CD4-positive, alpha-beta memory T cell (primary cell): Measurements from ENCODE around the gene POM121C. TPM values are rescaled to one million over a fixed set of nuclear protein-coding genes. Genes with fewer than 3 reads are reported as not detected.
A peak's percentile ranks its signal among the peaks of the same experiment; 100 is the strongest.
"Not testable (repeated sequence)": the region's sequence is repeated elsewhere in the genome, so short reads cannot be mapped to it uniquely, and the experiment has no call there.

Experiments used
- CTCF ChIA-PET: fragments of 350-600 bp; sonication (Branson Sonifier 250); formaldehyde crosslinking; loops from one replicate; lab custom pipeline; 2021; ENCODE audit warnings: inconsistent platforms; ENCODE audit not compliant: partially characterized antibody; lab: Charles Lee
- POLR2A ChIA-PET: fragments of 350-600 bp; sonication (Branson Sonifier 250); formaldehyde crosslinking; loops from one replicate; lab custom pipeline; 2021; ENCODE audit not compliant: partially characterized antibody; lab: Charles Lee
- DNase-seq, 5 donors: peaks; one replicate each; pipeline versions ENCODE4 v3.0.0 to v3.0.0-alpha.2; 2020 to 2022; ENCODE audit warnings: mixed read lengths in 1 of 5
- H3K27ac ChIP-seq: one replicate; pipeline ENCODE4 v1.7.0; 2013; ENCODE audit warnings: low read depth, low read length
- H3K27me3 ChIP-seq: 2 replicates; pipeline ENCODE4 v1.7.0; 2013; ENCODE audit warnings: mild to moderate bottlenecking, low read length, moderate library complexity; ENCODE audit not compliant: insufficient read depth
- H3K36me3 ChIP-seq: 2 replicates; pipeline ENCODE4 v1.7.0; 2013; ENCODE audit warnings: mild to moderate bottlenecking, low read length, moderate library complexity; ENCODE audit not compliant: insufficient read depth
- H3K4me1 ChIP-seq: 2 replicates; pipeline ENCODE4 v1.7.0; 2013; ENCODE audit warnings: mild to moderate bottlenecking, low read length, moderate library complexity; ENCODE audit not compliant: insufficient read depth
- H3K4me3 ChIP-seq, 2 donors: one replicate each; pipeline ENCODE4 v1.7.0; 2013; ENCODE audit warnings: low read length in 2 of 2, mild to moderate bottlenecking in 1 of 2
- H3K9me3 ChIP-seq, 2 donors: one replicate each; pipeline ENCODE4 v1.7.0; 2013; ENCODE audit warnings: low read length in 2 of 2, control low read depth in 1 of 2; ENCODE audit not compliant: control insufficient read depth in 1 of 2
- H3K27ac Mint-ChIP-seq, 7 donors: one replicate each; pipeline ENCODE4 v1.8.0; 2020 to 2021; ENCODE audit warnings: mixed read lengths in 7 of 7, mild to moderate bottlenecking in 6 of 7, inconsistent platforms in 3 of 7, moderate library complexity in 3 of 7
- H3K27me3 Mint-ChIP-seq, 2 donors: one replicate each; pipeline ENCODE4 v1.8.0; 2020 to 2021; ENCODE audit warnings: mixed read lengths in 2 of 2
- H3K36me3 Mint-ChIP-seq, 2 donors: one replicate each; pipeline ENCODE4 v1.8.0; 2020 to 2021; ENCODE audit warnings: mixed read lengths in 2 of 2, inconsistent platforms in 1 of 2, mild to moderate bottlenecking in 1 of 2
- H3K4me1 Mint-ChIP-seq, 4 donors: one replicate each; pipeline ENCODE4 v1.8.0; 2020 to 2021; ENCODE audit warnings: mixed read lengths in 4 of 4, mild to moderate bottlenecking in 1 of 4
- H3K4me3 Mint-ChIP-seq, 8 donors: one replicate each; pipeline ENCODE4 v1.8.0; 2020 to 2021; ENCODE audit warnings: mixed read lengths in 8 of 8, mild to moderate bottlenecking in 7 of 8, moderate library complexity in 6 of 8, inconsistent platforms in 3 of 8
- H3K9me3 Mint-ChIP-seq, 8 donors: one replicate each; pipeline ENCODE4 v1.8.0; 2020 to 2021; ENCODE audit warnings: mixed read lengths in 8 of 8, mild to moderate bottlenecking in 5 of 8, inconsistent platforms in 3 of 8, moderate library complexity in 1 of 8
- intact Hi-C: fragments of 100-400 bp; cut with micrococcal nuclease; formaldehyde crosslinking; loops from one replicate; pipeline ENCODE4 v1.15.1; 2023
- polyA plus RNA-seq, 2 donors: library from polyadenylated mRNA; unstranded; fragments of 300-500 nt; fragmentation: Illumina TruSeq; gene quantifications; one replicate each; pipeline ENCODE4 v1.2.3, GENCODE V29; 2021
- total RNA-seq, 2 experiments: library from RNA; stranded (reverse); gene quantifications; one replicate each; pipeline ENCODE4 v1.2.3, GENCODE V29; 2021

POM121C gene
- total and polyA plus RNA-seq, 4 experiments from 2014 or later: 4.2 to 85.3 (median 54.8) TPM

GRCh38 chr7:75518842-75519241 is 32.7 kb upstream of the POM121C start:
- Mint-ChIP-seq H3K4me1 (peaks cover 10 to 29% (median 17%) of the 10 kb centered on the region in 4 donors), H3K36me3 (peaks cover 43 to 49% of the 10 kb centered on the region in 2 donors), H3K9me3 (peaks cover 0 to 11% (median 9%) of the 10 kb centered on the region in 8 donors)
- H3K27ac Mint-ChIP-seq, H3K27ac ChIP-seq, POLR2A ChIA-PET, CTCF ChIA-PET, H3K4me3 Mint-ChIP-seq, DNase-seq, H3K9me3 ChIP-seq, H3K4me3 ChIP-seq, H3K36me3 ChIP-seq, H3K4me1 ChIP-seq, intact Hi-C loops, H3K27me3 ChIP-seq, H3K27me3 Mint-ChIP-seq: not testable (repeated sequence)

DNA sequence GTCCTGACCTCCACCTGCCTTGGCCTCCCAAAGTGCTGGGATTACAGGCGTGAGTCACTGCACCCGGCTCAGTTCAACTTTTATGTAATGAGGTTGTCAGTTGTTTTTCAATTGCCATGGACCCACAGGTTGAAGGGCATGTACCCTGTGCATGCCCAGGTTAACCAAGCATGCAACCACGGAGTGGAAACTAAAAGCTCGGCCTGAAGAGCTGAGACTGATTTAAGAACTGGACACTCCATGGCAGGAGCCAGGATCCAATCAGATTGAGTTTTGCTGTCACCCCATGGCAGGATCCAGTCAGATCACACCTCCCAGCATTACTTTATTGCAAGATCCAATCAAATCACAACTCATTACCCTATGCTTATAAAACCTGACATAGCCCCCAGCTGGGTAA is 22.9 kb upstream of the POM121C start:
- CTCF ChIA-PET, H3K27ac Mint-ChIP-seq, H3K27me3 Mint-ChIP-seq, H3K9me3 ChIP-seq, intact Hi-C loops, H3K4me3 Mint-ChIP-seq, H3K36me3 ChIP-seq, H3K4me1 ChIP-seq, H3K27me3 ChIP-seq, H3K4me3 ChIP-seq, H3K4me1 Mint-ChIP-seq, H3K9me3 Mint-ChIP-seq, POLR2A ChIA-PET, DNase-seq, H3K27ac ChIP-seq: not testable (repeated sequence)
- peaks cover 4 to 11% of the 10 kb centered on the region in 2 donors for H3K36me3 Mint-ChIP-seq

DNA sequence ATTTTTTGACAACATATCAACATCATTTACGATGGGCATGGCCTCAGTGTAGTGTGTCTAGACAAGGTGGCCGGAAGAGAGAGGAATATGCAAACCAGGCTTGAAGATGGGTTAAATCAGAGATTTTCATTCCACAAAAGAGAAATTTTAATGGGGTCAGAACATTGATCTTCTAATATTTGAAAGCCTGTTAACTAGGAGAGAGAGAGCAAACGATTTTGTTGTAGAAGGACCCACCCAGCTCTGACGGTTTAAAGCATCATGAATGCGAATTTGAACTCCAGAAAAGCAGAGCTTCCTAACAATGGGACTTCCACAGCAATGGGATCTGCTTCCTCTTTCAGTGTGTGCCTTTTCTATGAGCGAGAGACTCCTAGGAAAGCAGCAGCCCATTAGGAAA is 5.9 kb upstream of the POM121C start, which contains the start of gene SPDYE5:
TSS of gene SPDYE5 (plus strand) at position 301 of the 400 bp plus-strand sequence. CDS start 1,728 bp downstream, outside the sequence.
- H3K4me3 Mint-ChIP-seq, POLR2A ChIA-PET, H3K27ac Mint-ChIP-seq, H3K4me1 ChIP-seq, H3K36me3 Mint-ChIP-seq, H3K36me3 ChIP-seq, H3K27ac ChIP-seq, H3K4me1 Mint-ChIP-seq, intact Hi-C loops, H3K9me3 ChIP-seq, CTCF ChIA-PET, H3K4me3 ChIP-seq, H3K9me3 Mint-ChIP-seq, H3K27me3 Mint-ChIP-seq, H3K27me3 ChIP-seq, DNase-seq: not testable (repeated sequence)

GRCh38 chr7:75485355-75485978 is 632 bp downstream of the POM121C start:
- CTCF ChIA-PET, POLR2A ChIA-PET, H3K9me3 Mint-ChIP-seq, H3K36me3 Mint-ChIP-seq, H3K4me1 ChIP-seq, H3K9me3 ChIP-seq, H3K36me3 ChIP-seq, H3K27me3 Mint-ChIP-seq, H3K27me3 ChIP-seq, DNase-seq: not testable (repeated sequence)
- H3K4me3 ChIP-seq: peak overlapping the region in 1 of 2 donors; percentile 75
- peak overlapping the region; percentile 64 to 91 (median 82) for H3K27ac Mint-ChIP-seq
- H3K4me1 Mint-ChIP-seq: peaks cover 6 to 23% (median 8%) of the 10 kb centered on the region in 4 donors
- intact Hi-C loops: loop anchor here (5.0 kb wide), 1 partner anchor 42 kb away; no protein-coding TSS in a partner anchor
- peak overlapping the region; percentile 86 to 93 (median 91) for H3K4me3 Mint-ChIP-seq
- H3K27ac ChIP-seq: peak overlapping the region; percentile 70

GRCh38 chr7:75480313-75480712 is 5.8 kb downstream of the POM121C start:
- H3K27ac ChIP-seq, H3K27me3 ChIP-seq, H3K4me1 ChIP-seq, H3K36me3 Mint-ChIP-seq, H3K9me3 ChIP-seq, H3K27ac Mint-ChIP-seq, DNase-seq, H3K9me3 Mint-ChIP-seq, POLR2A ChIA-PET, H3K36me3 ChIP-seq, CTCF ChIA-PET, H3K4me3 ChIP-seq, intact Hi-C loops, H3K4me3 Mint-ChIP-seq, H3K27me3 Mint-ChIP-seq: not testable (repeated sequence)
- peaks cover 5 to 14% (median 8%) of the 10 kb centered on the region in 4 donors for H3K4me1 Mint-ChIP-seq

- peaks cover 8 to 13% of the 10 kb centered on the region in 2 donors for H3K36me3 Mint-ChIP-seq
- intact Hi-C loops: not testable (repeated sequence)
These were observed 8.6 kb downstream of the POM121C start for GRCh38 chr7:75477457-75477856.

GRCh38 chr7:75470166-75470565 is 15.9 kb downstream of the POM121C start:
- H3K4me1 Mint-ChIP-seq, H3K36me3 ChIP-seq, H3K27me3 ChIP-seq, POLR2A ChIA-PET, intact Hi-C loops, H3K4me1 ChIP-seq, H3K4me3 ChIP-seq, H3K27ac Mint-ChIP-seq, H3K27ac ChIP-seq, DNase-seq, H3K4me3 Mint-ChIP-seq, H3K9me3 Mint-ChIP-seq, CTCF ChIA-PET, H3K9me3 ChIP-seq, H3K27me3 Mint-ChIP-seq: not testable (repeated sequence)
- H3K36me3 Mint-ChIP-seq: peaks cover 25 to 31% of the 10 kb centered on the region in 2 donors

More at GRCh38 chr7:75477457-75477856, 8.6 kb downstream of the POM121C start:
- H3K27ac Mint-ChIP-seq, H3K4me1 ChIP-seq, H3K4me3 Mint-ChIP-seq, H3K4me1 Mint-ChIP-seq, H3K9me3 Mint-ChIP-seq, H3K36me3 ChIP-seq, CTCF ChIA-PET, DNase-seq, H3K27me3 ChIP-seq, H3K4me3 ChIP-seq, H3K27ac ChIP-seq, H3K27me3 Mint-ChIP-seq, H3K9me3 ChIP-seq, POLR2A ChIA-PET: not testable (repeated sequence)
